Uterus (tissue), 2 donors: ENCODE data around the gene AASS.

Experiments used
- CTCF ChIP-seq, 4 experiments: fragments of 200-600 bp in 2 of 4; fragments of 450-650 bp in 2 of 4; sonication (generic) in 2 of 4; IDR thresholded peaks; one replicate each; pipeline ENCODE4 v1.5.1; 2016 to 2019; ENCODE audit warnings: antibody characterized with exemption in 4 of 4, mild to moderate bottlenecking in 2 of 4, moderate library complexity in 1 of 4
- POLR2A ChIP-seq, 2 donors: fragments of 450-650 bp; IDR thresholded peaks; one replicate each; pipeline ENCODE4 v1.6.1; 2016; ENCODE audit warnings: antibody characterized with exemption in 2 of 2, mild to moderate bottlenecking in 1 of 2, moderate library complexity in 1 of 2

- TF ChIP-seq CTCF (IDR thresholded peaks at IDR 0.05), result no peak
- no peak for TF ChIP-seq POLR2A (IDR thresholded peaks at IDR 0.05)
Observed at GRCh38 chr7:122082160-122082559, 61.9 kb downstream of the AASS start.
